SKM-1 (cell line): ENCODE results near the gene ADAMTS17.

ENCODE experiments used
- DNase-seq: peaks from one replicate; lab custom pipeline; 2025; ENCODE audit not compliant: unreplicated experiment; lab: John Stamatoyannopoulos, UW

The ADAMTS17 gene

GRCh38 chr15:100252779-100253417, 88.9 kb downstream of the ADAMTS17 start:
- DNase-seq = no peak

GRCh38 chr15:100252359-100252758, 89.4 kb downstream of the ADAMTS17 start:
- no peak for DNase-seq

DNA sequence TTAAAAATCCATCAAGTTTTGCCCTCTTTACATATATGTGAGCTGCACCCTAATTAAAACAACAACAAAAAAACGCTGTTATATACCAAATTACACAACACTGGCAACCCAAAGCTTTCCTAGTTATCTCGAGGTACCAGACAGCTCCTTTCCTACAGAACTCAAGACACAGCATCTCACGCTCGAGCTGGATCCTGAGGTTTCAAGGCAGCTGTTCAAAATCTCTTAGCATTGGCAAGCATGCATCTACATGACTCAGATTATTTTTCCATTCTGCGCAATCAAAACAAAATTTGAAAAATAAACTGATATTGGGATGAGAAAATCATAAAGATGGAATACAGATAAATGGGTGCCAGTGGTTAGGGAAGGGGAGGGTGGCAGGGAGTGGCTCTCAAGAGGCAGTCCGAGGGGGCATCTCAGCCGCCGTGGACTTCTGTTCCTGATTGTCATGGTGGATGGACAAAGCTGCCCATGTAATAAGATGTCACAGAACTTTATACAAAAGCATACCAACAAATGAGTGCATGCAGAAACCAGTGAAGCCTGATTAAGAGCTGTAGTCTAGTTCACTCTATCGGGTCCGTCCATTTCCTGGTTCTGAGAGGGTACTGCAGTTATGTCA, 91.5 kb downstream of the ADAMTS17 start:
- no peak for DNase-seq

- DNase-seq = no peak
These were observed 92.5 kb downstream of the ADAMTS17 start for GRCh38 chr15:100249096-100249815.

- DNase-seq = no peak
These were observed 93.5 kb downstream of the ADAMTS17 start for GRCh38 chr15:100248236-100248635.

DNA sequence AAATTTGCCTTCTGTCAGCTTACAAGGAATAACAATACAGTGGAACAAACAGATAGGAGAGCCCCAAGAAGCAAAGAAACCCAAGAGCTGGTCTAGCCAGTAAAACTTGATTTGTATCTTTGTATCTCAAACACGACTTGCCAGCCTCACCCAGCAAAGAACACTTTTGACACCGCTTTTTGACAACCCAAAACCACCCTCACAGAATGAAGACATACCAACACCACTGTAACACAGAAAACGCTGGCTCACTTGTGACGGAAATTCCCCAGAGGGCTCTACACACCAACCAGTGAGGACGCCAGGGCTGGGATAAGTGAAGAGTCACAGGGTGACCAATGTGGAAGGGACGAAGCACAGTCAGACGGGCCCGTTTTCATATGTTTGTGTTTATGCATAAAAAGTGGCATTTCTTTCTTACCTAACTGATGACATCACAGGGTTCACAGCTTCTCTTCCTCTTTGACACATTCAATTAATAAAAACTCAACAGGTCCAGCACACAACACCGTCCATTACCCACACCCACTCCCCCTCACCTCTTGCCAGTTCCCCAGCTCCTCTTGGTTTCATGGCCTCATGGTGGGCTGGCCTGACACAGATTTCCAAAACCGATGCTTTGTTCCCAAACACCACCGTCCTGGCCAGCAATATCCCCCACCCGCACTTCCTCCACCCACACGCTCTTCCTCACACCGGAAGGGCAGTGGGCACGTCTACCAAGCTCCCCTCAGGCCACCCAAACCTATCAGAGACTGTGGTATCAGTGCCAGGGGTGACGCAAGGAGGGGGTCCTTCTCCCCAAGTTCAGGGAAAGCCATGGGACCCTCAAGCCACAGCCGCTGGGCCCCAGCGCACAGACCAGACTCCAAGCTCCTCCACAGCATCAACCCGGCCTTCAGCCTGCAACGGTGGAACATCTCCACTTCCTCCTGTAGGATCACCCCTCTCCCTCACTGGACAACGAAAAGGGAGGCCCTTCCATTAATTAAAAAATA, 94.2 kb downstream of the ADAMTS17 start:
- no peak for DNase-seq

GRCh38 chr15:100245855-100246254, 95.9 kb downstream of the ADAMTS17 start:
- no peak for DNase-seq

GRCh38 chr15:100245487-100245820, 96.3 kb downstream of the ADAMTS17 start:
- no peak for DNase-seq

DNA sequence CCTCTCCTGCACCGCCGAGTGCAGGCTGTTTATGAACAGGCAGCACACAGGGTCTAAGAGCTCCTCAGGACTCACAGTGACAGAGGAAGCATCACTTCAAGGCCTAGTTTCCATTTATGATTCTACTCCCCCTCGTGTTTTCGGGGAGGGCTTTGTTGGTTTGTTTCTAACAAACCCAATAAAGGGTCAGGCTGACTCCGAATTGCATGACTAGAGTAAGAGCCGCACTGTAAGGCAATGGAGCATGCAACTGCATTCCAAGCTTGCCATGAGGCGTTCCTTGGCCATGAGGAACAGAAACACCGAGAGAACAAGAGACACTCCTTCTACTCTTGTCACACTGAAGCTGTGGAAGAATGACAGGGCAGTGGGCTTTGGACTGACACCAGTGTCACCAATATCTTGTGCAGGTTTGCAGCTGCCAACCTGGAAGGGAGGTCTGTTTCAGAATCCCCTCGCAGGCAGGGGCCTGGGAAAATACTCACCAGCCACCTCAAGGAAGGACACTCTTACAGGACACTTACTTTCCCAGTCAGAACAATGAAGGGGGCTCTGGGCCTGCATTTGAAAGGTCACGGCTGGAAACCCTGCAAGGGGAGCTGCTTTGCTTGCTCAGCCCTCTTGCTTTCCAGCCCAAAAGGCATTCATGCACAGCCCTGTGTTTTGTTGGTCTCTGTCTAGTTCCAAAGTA, 96.8 kb downstream of the ADAMTS17 start:
- no peak for DNase-seq

DNA sequence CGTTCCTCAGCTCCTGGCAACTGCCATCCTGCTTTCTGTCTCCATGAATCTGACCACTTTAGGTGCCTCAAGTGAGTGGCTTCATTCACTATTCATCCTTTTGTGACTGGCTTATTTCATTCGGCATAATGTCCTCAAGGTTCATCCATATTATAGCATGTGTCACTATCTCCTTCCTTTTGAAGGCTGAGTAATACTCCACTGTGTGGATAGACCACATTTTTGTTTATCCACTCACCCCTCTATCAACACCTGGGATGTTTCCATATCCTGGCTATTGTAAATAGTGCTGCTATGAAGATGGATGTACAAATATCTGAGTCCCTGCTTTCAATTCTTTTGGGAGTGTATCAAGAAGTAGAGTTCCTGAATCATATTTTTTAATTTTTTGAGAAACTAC, 98.8 kb downstream of the ADAMTS17 start:
- DNase-seq = no peak

- DNase-seq = no peak
These were observed 99.9 kb downstream of the ADAMTS17 start for GRCh38 chr15:100241572-100242482.

DNA sequence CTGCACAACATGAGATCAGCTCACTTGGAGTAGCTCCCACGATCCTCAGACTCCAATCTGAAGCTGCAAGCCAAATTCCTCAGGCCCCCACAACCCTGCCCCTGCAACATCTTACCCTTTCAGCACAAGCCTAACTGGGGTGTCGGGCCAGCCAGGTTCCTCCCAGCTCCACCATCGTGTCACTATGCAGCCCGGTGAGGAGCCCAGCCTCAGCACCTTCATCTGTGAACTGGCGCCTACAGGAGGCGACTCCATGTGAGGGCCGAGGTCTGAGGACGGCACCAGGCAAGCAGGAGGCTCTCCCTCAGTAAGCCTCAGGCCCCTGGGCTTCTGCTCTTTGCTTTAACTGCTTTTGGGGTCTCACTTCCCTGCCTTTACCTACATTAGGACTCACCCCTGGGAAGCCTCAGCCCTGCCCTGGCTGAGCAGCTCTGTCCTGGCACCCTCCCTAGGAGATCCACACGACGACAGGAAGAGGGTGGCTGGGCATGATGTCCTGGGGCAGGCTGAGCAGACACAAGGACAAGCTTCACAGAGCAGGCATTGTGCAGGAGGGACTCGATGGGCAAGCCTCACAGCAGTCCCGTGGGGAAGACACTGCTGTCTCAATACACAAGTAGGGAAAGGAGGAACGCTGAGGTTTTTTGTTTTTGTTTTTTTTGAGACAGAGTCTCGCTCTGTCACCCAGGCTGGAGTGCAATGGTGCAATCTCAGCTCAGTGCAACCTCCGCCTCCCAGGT, 104.6 kb downstream of the ADAMTS17 start:
- DNase-seq = no peak

DNA sequence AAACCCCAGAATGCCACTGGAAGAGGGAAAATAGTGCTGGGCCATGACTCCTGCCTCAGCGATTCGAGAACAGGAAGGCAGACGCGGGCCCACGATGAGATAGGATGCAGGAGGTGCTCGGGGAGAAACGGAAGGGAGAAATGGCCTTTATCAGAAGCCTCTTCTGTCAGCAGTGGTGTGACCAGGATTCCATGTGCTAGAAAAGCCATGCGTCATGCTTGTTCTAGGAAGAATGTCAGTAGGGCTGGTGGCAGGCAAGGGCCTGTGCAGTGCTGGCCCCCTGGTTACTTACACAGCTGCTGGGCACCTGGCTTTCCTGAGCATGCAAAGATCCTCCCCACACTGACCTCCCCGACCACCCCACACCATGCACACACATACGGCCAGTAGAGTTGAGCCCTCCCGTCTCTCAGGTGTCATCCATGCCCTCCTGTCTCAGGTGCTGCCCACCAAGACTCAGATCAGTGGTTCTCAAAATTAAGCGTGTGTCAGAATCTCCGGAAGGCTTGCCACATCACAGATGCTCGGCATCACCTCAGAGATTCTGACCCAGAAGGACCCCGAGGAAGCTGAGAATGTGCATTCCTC, 106.7 kb downstream of the ADAMTS17 start:
- DNase-seq = no peak

- no peak for DNase-seq
These were observed 107.4 kb downstream of the ADAMTS17 start for GRCh38 chr15:100234158-100235029.

DNA sequence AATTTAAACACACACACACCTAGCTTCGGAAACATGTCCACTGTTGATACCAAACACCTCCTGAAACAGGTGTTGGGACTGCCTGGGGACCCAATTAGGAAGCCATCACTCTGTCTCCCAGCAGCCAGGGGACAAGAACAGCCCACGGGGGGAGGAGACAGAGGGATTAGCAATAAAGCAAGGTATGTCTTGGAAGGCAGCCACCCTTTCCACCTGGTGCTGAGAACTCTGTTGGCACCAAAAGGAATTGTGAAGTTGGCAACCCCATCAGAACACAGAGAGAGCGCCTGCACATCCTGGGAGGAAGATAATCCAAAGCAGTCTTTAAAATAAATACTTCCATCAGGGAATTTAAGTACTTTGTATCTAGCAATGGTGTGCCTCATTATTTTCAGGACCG, 111.0 kb downstream of the ADAMTS17 start:
- no peak for DNase-seq

DNA sequence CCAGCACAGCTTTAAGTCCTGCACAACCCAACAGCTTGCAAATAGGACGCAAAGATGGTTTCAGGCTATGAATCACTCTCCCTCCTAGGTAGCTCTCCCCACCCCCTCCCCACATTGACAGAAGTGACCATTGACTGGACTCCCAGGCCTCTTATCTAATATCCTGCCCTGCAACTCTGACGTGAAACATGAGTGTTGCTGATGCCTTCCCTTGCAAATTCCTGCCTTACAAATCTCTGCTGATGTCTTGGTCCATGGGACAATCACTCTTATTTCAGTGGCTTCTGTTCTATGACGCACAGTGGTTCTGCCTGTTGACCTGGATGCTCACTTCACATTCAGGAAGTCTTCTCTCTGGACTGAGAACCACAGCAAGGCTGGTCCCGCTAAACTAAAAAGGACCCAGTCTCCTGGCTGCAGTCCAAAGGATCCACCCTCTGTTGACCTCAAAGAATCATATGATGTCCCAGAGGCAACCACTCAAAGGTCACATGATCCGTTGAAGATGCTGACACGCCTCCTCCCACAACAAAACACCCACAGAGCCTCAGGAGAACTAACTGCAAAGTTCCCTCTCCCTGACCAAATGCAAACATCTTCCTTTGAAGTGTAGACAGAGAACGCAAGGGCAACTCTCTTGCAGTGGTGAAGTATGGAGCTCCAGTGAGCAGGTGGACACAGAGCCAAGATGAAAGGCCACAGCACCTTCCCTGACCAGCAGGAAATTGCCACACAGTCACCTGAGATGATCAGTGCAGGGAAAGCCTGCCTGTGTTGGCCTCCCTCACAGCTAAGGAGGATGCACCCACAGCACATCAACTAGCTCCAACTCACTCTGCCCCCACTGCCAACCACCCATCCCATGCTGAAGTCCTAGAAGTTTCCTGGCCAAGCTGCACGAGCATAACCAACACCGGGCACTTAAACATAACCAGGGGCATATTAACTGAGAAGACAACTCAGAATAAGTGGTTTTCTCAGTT, 112.3 kb downstream of the ADAMTS17 start:
- no peak for DNase-seq
